Endothelial cell of umbilical vein (primary cell): ENCODE results near the gene RHOG. TPM values are rescaled to one million over a fixed set of nuclear protein-coding genes. Genes with fewer than 3 reads are reported as not detected.

Source experiments
- BruUV-seq: library from RNA; stranded (reverse); fragments of 400-500 nt; replicated peaks from 2 replicates; lab custom pipeline; 2021; lab: Mats Ljungman, UMichigan
- CTCF ChIA-PET: fragments of 300-600, 350-600 bp; sonication (Branson Sonifier 250); formaldehyde crosslinking; loops from one replicate; lab custom pipeline; 2021; ENCODE audit warnings: antibody characterized with exemption, inconsistent platforms; lab: Charles Lee
- POLR2A ChIA-PET: fragments of 300-600, 350-600 bp; sonication (Branson Sonifier 250); formaldehyde crosslinking; loops from one replicate; lab custom pipeline; 2021; ENCODE audit warnings: antibody characterized with exemption, inconsistent platforms; lab: Charles Lee
- DNase-seq: peaks from one replicate; pipeline ENCODE4 v3.0.0-alpha.2; 2011; ENCODE audit warnings: low read depth, low spot score
- FAIRE-seq: peaks from 2 replicates; lab custom pipeline; 2011; peaks lifted over from hg19 to GRCh38; lab: Jason Lieb, UNC
- H2AFZ ChIP-seq: 2 replicates; pipeline ENCODE4 v1.6.0; 2012; ENCODE audit warnings: low read depth, low read length, control low read depth, inconsistent platforms
- H3K27ac ChIP-seq: 2 replicates; pipeline ENCODE4 v1.5.1; 2011; ENCODE audit warnings: low read depth, mild to moderate bottlenecking, control low read depth, low read length, moderate library complexity; ENCODE audit not compliant: insufficient read depth
- H3K27me3 ChIP-seq, 2 experiments: 2 replicates each; pipeline versions ENCODE4 v1.6.0 to v1.6.1; 2011; ENCODE audit warnings: low read length in 2 of 2, mixed read lengths in 1 of 2; ENCODE audit not compliant: control insufficient read depth in 2 of 2, insufficient read depth in 2 of 2
- H3K36me3 ChIP-seq, 2 experiments: 2 replicates in 1 of 2; 3 replicates in 1 of 2; pipeline ENCODE4 v1.5.1; 2011; ENCODE audit warnings: low read length in 2 of 2, mild to moderate bottlenecking in 1 of 2, moderate library complexity in 1 of 2; ENCODE audit not compliant: control insufficient read depth in 2 of 2, insufficient read depth in 2 of 2; ENCODE audit errors: extremely low read depth in 1 of 2
- H3K4me1 ChIP-seq: 3 replicates; pipeline ENCODE4 v1.5.1; 2011; ENCODE audit warnings: mild to moderate bottlenecking, low read length; ENCODE audit not compliant: control insufficient read depth, insufficient read depth; ENCODE audit errors: extremely low read depth
- H3K4me2 ChIP-seq: 2 replicates; pipeline ENCODE4 v1.6.1; 2011; ENCODE audit warnings: low read length, control low read depth, mixed read lengths; ENCODE audit not compliant: insufficient read depth
- H3K4me3 ChIP-seq, 3 experiments: fragments of 200-600 bp in 1 of 3; sonication (generic), shearing (Covaris generic) in 1 of 3; replicated peaks in 1 of 3; 2 replicates each; pipeline ENCODE4 v1.5.1; 2011 to 2016; ENCODE audit warnings: control low read depth in 3 of 3, low read length in 3 of 3, mild to moderate bottlenecking in 2 of 3, inconsistent platforms in 1 of 3, low read depth in 1 of 3, moderate library complexity in 1 of 3; ENCODE audit not compliant: insufficient read depth in 1 of 3
- H3K79me2 ChIP-seq: 2 replicates; pipeline ENCODE4 v1.6.0; 2012; ENCODE audit warnings: low read length, inconsistent platforms; ENCODE audit not compliant: control insufficient read depth, insufficient read depth
- H3K9ac ChIP-seq: replicated peaks from 2 replicates; pipeline ENCODE3; 2011; ENCODE audit warnings: low read length, control low read depth; ENCODE audit not compliant: insufficient read depth; ENCODE audit errors: extremely low read depth
- H3K9me1 ChIP-seq: replicated peaks from 3 replicates; pipeline ENCODE4 v1.6.0; 2011; ENCODE audit warnings: mild to moderate bottlenecking, low read length; ENCODE audit not compliant: control insufficient read depth, insufficient read depth; ENCODE audit errors: extremely low read depth
- H3K9me3 ChIP-seq: replicated peaks from 2 replicates; pipeline ENCODE4 v1.5.1; 2012; ENCODE audit warnings: low read length, inconsistent platforms; ENCODE audit not compliant: control insufficient read depth, insufficient read depth
- H4K20me1 ChIP-seq: replicated peaks from 2 replicates; pipeline ENCODE3; 2011; ENCODE audit warnings: mild to moderate bottlenecking, low read length; ENCODE audit not compliant: control insufficient read depth, insufficient read depth; ENCODE audit errors: extremely low read depth
- EZH2 ChIP-seq: IDR thresholded peaks from 2 replicates; pipeline ENCODE4 v1.6.1; 2012; ENCODE audit warnings: borderline replicate concordance, low read depth, mild to moderate bottlenecking, moderate library complexity, low read length, inconsistent platforms; ENCODE audit not compliant: severe bottlenecking
- FOS ChIP-seq: IDR thresholded peaks from 2 replicates; pipeline ENCODE4 v1.6.1; 2011; ENCODE audit warnings: mild to moderate bottlenecking, low read length, moderate library complexity, borderline replicate concordance; ENCODE audit not compliant: insufficient read depth
- GATA2 ChIP-seq: IDR thresholded peaks from 2 replicates; pipeline ENCODE4 v1.7.0; 2011; ENCODE audit warnings: low read depth, mild to moderate bottlenecking, moderate library complexity, mixed read lengths, low read length; ENCODE audit not compliant: insufficient read length, insufficient read depth
- JUN ChIP-seq: IDR thresholded peaks from 2 replicates; pipeline ENCODE4 v1.6.1; 2011; ENCODE audit warnings: borderline replicate concordance, low read depth; ENCODE audit not compliant: insufficient read length, insufficient read depth
- MYC ChIP-seq: IDR thresholded peaks from one replicate; pipeline ENCODE4 v1.6.1; 2011; ENCODE audit warnings: mild to moderate bottlenecking, low read depth, low read length
- POLR2A ChIP-seq: IDR thresholded peaks from 2 replicates; pipeline ENCODE4 v1.6.1; 2012; ENCODE audit warnings: low read depth, mild to moderate bottlenecking, control low read depth, low read length
- POLR2AphosphoS5 ChIP-seq: IDR thresholded peaks from 2 replicates; pipeline ENCODE4 v1.6.1; 2012; ENCODE audit warnings: low read depth, mild to moderate bottlenecking, control low read depth, low read length, moderate library complexity; ENCODE audit not compliant: insufficient read depth
- dilution Hi-C: fragments of 300-500 bp; cut with MboI; formaldehyde crosslinking; loops from one replicate; pipeline ENCODE4 v1.15.0; 2019; ENCODE audit warnings: low sequenced_read_pairs; ENCODE audit not compliant: extremely low pct_ligation_motif_present
- intact Hi-C: fragments of 100-400 bp; cut with micrococcal nuclease; formaldehyde crosslinking; loops from one replicate; pipeline ENCODE4 v1.10.0; 2022
- polyA plus RNA-seq, 4 experiments: library from polyadenylated mRNA; depleted of rRNA in 3 of 4; stranded (reverse) in 3 of 4; unstranded in 1 of 4; fragments of >200 nt; gene quantifications; 2 replicates each; pipeline versions ENCODE4 v1.2.1 to v1.2.3, GENCODE V29; 2011 to 2012; ENCODE audit warnings: missing spikeins in 1 of 4
- total RNA-seq: library from RNA; stranded (reverse); gene quantifications from 2 replicates; pipeline ENCODE4 v1.2.3, GENCODE V29; 2021
- TF ChIP-seq, protein P1 (sequence below): IDR thresholded peaks from 2 replicates; pipeline ENCODE4 v1.6.1; 2011; ENCODE audit not compliant: insufficient read depth, insufficient read length
- TF ChIP-seq, protein P2 (sequence below), 2 donors: IDR thresholded peaks; 1 replicate in 1 of 2; 2 replicates in 1 of 2; pipeline ENCODE4 v1.5.1; 2011; ENCODE audit warnings: low read length in 2 of 2, mild to moderate bottlenecking in 2 of 2, moderate library complexity in 2 of 2, control low read depth in 1 of 2, inconsistent platforms in 1 of 2, low read depth in 1 of 2; ENCODE audit not compliant: insufficient read depth in 1 of 2; ENCODE audit errors: extremely low read depth in 1 of 2

Gene RHOG
- total and polyA plus RNA-seq, 2 donors (not counting 3 experiments of a cell fraction or from before 2014, with no cell fraction given), result 69.0 to 119 TPM

DNA sequence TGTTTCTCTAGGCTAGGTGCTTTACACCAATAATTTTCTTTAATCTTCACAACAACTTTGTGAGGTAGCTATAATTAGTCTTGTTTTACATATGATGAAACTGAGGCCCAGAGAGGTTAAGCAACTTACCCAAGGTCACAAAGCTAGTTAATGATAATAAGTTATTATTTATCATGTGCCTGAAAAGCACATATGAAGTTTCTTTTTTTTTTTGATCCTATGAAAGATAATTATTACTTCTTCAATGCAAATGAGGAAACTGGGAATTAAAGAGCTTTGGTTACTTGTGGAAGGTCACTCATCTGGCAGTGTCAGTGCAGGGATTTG lies 37.5 kb upstream of the RHOG start:
- H3K4me3 ChIP-seq, result no peak overlapping the region
- FAIRE-seq (no peak), DNase-seq (no peak)
- H3K4me1 ChIP-seq, result peaks cover 20% of the 10 kb centered on the region
- POLR2A ChIA-PET, result no interaction called here
- BruUV-seq, result no TSS peak
- no peak overlapping the region for H3K9ac ChIP-seq
- H3K9me3 ChIP-seq, result no peaks in the 10 kb centered on the region
- intact Hi-C loops, result no loop called here
- CTCF ChIA-PET, result interaction anchor here (1.1 to 2.3 kb wide), 5 partner anchors 10 to 195 kb away, joined by 3 to 12 read pairs (median 8); partner anchors contain the start of genes RHOG and STIM1
- H3K27me3 ChIP-seq, result no peaks in the 10 kb centered on the region
- no peaks in the 10 kb centered on the region for H3K36me3 ChIP-seq
- no peak overlapping the region for H2AFZ ChIP-seq
- H3K9me1 ChIP-seq, result no peaks in the 10 kb centered on the region
- no peak overlapping the region for H3K27ac ChIP-seq
- H3K4me2 ChIP-seq, result no peak overlapping the region
- dilution Hi-C loops, result no loop called here
- H4K20me1 ChIP-seq, result no peaks in the 10 kb centered on the region
- H3K79me2 ChIP-seq, result peaks cover 6% of the 10 kb centered on the region
- TF ChIP-seq JUN, result no peak
- TF ChIP-seq EZH2, result no peak
- no peak for TF ChIP-seq GATA2
- TF ChIP-seq FOS, result no peak
- TF ChIP-seq, protein P1, sequence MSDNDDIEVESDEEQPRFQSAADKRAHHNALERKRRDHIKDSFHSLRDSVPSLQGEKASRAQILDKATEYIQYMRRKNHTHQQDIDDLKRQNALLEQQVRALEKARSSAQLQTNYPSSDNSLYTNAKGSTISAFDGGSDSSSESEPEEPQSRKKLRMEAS, result no peak
- TF ChIP-seq POLR2A, result no peak
- no peak for TF ChIP-seq MYC
- TF ChIP-seq, protein P2, sequence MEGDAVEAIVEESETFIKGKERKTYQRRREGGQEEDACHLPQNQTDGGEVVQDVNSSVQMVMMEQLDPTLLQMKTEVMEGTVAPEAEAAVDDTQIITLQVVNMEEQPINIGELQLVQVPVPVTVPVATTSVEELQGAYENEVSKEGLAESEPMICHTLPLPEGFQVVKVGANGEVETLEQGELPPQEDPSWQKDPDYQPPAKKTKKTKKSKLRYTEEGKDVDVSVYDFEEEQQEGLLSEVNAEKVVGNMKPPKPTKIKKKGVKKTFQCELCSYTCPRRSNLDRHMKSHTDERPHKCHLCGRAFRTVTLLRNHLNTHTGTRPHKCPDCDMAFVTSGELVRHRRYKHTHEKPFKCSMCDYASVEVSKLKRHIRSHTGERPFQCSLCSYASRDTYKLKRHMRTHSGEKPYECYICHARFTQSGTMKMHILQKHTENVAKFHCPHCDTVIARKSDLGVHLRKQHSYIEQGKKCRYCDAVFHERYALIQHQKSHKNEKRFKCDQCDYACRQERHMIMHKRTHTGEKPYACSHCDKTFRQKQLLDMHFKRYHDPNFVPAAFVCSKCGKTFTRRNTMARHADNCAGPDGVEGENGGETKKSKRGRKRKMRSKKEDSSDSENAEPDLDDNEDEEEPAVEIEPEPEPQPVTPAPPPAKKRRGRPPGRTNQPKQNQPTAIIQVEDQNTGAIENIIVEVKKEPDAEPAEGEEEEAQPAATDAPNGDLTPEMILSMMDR (IDR thresholded peaks at IDR 0.05; ENCODE audit: extremely low read depth in 1 of 2, insufficient read depth in 1 of 2, low read depth in 1 of 2, low read length in 2 of 2), result no peak
- TF ChIP-seq POLR2AphosphoS5, result no peak
